Measurements from ENCODE around the gene CCSER1. TPM values are rescaled to one million over a fixed set of nuclear protein-coding genes. Genes with fewer than 3 reads are reported as not detected.

The CCSER1 gene
- polyA plus RNA-seq, 3 donors: 0.09 to 0.75 (median 0.13) TPM

- H3K9ac ChIP-seq (ENCODE audit: insufficient read depth, low read length, poor library complexity, severe bottlenecking): no peak overlapping the region
- H3K4me2 ChIP-seq (replicated peaks; ENCODE audit: extremely low read depth, low read length, poor library complexity, severe bottlenecking): no peak overlapping the region
- H3K9me3 ChIP-seq (replicated peaks in 1 of 2; ENCODE audit: control insufficient read depth in 1 of 2, insufficient read depth in 1 of 2, low read length in 2 of 2): no peaks in the 10 kb centered on the region
- peaks cover 0 to 3% (median 0%) of the 10 kb centered on the region in 7 donors for H3K9me3 Mint-ChIP-seq
- no peaks in the 10 kb centered on the region for H3K36me3 ChIP-seq (replicated peaks in 1 of 2; ENCODE audit: control insufficient read depth in 1 of 2, insufficient read depth in 2 of 2, low read length in 2 of 2)
- H3K4me3 Mint-ChIP-seq: no peak overlapping the region
- no peaks in the 10 kb centered on the region for H3K27me3 Mint-ChIP-seq (ENCODE audit: low read depth in 3 of 3)
- no peaks in the 10 kb centered on the region for H3K36me3 Mint-ChIP-seq
- no peak overlapping the region for H3K27ac ChIP-seq (ENCODE audit: low read depth in 1 of 2, low read length in 2 of 2)
- no peaks in the 10 kb centered on the region for H3K27me3 ChIP-seq (ENCODE audit: control insufficient read depth in 2 of 2, insufficient read depth in 2 of 2, low read length in 2 of 2)
- intact Hi-C loops (cut with micrococcal nuclease): no loop called here
- TF ChIP-seq CTCF (IDR thresholded peaks at IDR 0.05): no peak
- no peaks in the 10 kb centered on the region for H4K20me1 ChIP-seq (ENCODE audit: insufficient read depth, low read length)
- no peaks in the 10 kb centered on the region for H3K4me1 ChIP-seq (ENCODE audit: control insufficient read depth in 1 of 2, insufficient read depth in 2 of 2, low read length in 2 of 2)
- H2AFZ ChIP-seq (ENCODE audit: insufficient read depth, low read depth, low read length, poor library complexity, severe bottlenecking): no peak overlapping the region
- no peak overlapping the region for H3K27ac Mint-ChIP-seq
- no peaks in the 10 kb centered on the region for H3K4me1 Mint-ChIP-seq
- no peak for DNase-seq
- no peaks in the 10 kb centered on the region for H3K79me2 ChIP-seq (ENCODE audit: insufficient read depth, low read length)
- H3K4me3 ChIP-seq (replicated peaks in 1 of 3; ENCODE audit: low read depth in 2 of 3, low read length in 3 of 3): no peak overlapping the region
Observed at GRCh38 chr4:90292438-90292837, 165.2 kb downstream of the CCSER1 start.

- intact Hi-C loops (cut with micrococcal nuclease): no loop called here
- no peaks in the 10 kb centered on the region for H3K79me2 ChIP-seq (ENCODE audit: insufficient read depth, low read length)
- H3K4me3 ChIP-seq (replicated peaks in 1 of 3; ENCODE audit: low read depth in 2 of 3, low read length in 3 of 3): no peak overlapping the region
- Mint-ChIP-seq H3K9me3 (peaks cover 0 to 3% (median 0%) of the 10 kb centered on the region in 7 donors), H3K27ac (no peak overlapping the region), H3K4me3 (no peak overlapping the region), H3K36me3 (no peaks in the 10 kb centered on the region), H3K4me1 (no peaks in the 10 kb centered on the region), H3K27me3 (ENCODE audit: low read depth in 3 of 3) (no peaks in the 10 kb centered on the region)
- no peaks in the 10 kb centered on the region for H3K4me1 ChIP-seq (ENCODE audit: control insufficient read depth in 1 of 2, insufficient read depth in 2 of 2, low read length in 2 of 2)
- no peaks in the 10 kb centered on the region for H3K27me3 ChIP-seq (ENCODE audit: control insufficient read depth in 2 of 2, insufficient read depth in 2 of 2, low read length in 2 of 2)
- H4K20me1 ChIP-seq (ENCODE audit: insufficient read depth, low read length): no peaks in the 10 kb centered on the region
- TF ChIP-seq CTCF (IDR thresholded peaks at IDR 0.05): peak; percentile 71
- no peaks in the 10 kb centered on the region for H3K9me3 ChIP-seq (replicated peaks in 1 of 2; ENCODE audit: control insufficient read depth in 1 of 2, insufficient read depth in 1 of 2, low read length in 2 of 2)
- no CpG with 5 or more reads among the region's 2 CpGs for WGBS (ENCODE audit: insufficient coverage)
- DNase-seq: no peak
- H2AFZ ChIP-seq (ENCODE audit: insufficient read depth, low read depth, low read length, poor library complexity, severe bottlenecking): no peak overlapping the region
- no peak overlapping the region for H3K4me2 ChIP-seq (replicated peaks; ENCODE audit: extremely low read depth, low read length, poor library complexity, severe bottlenecking)
- H3K9ac ChIP-seq (ENCODE audit: insufficient read depth, low read length, poor library complexity, severe bottlenecking): no peak overlapping the region
- H3K27ac ChIP-seq (ENCODE audit: low read depth in 1 of 2, low read length in 2 of 2): no peak overlapping the region
- no peaks in the 10 kb centered on the region for H3K36me3 ChIP-seq (replicated peaks in 1 of 2; ENCODE audit: control insufficient read depth in 1 of 2, insufficient read depth in 2 of 2, low read length in 2 of 2)
Observed at GRCh38 chr4:90293320-90293719, 166.1 kb downstream of the CCSER1 start.

Measured in CD14-positive monocyte (primary cell).